Caco-2 (cell line): ENCODE data around the gene TRAK1. TPM values are rescaled to one million over a fixed set of nuclear protein-coding genes. Genes with fewer than 3 reads are reported as not detected.

Experiments
- BruUV-seq: library from RNA; stranded (reverse); fragments of 400-500 nt; replicated peaks from 2 replicates; lab custom pipeline; 2021; lab: Mats Ljungman, UMichigan
- CTCF ChIA-PET: fragments of 300-600 bp; sonication (Branson Sonifier 250); formaldehyde crosslinking; loops from one replicate; lab custom pipeline; 2022; ENCODE audit warnings: antibody characterized with exemption; lab: Charles Lee
- POLR2A ChIA-PET: fragments of 300-600 bp; sonication (Branson Sonifier 250); formaldehyde crosslinking; loops from one replicate; lab custom pipeline; 2022; ENCODE audit warnings: antibody characterized with exemption; lab: Charles Lee
- DNase-seq, 2 experiments: peaks; one replicate each; pipeline versions ENCODE4 v3.0.0 to v3.0.0-alpha.2; 2020 to 2022
- H3K27me3 ChIP-seq: replicated peaks from 2 replicates; pipeline ENCODE4 v1.6.0; 2011; ENCODE audit warnings: low read length; ENCODE audit not compliant: control insufficient read depth, insufficient read depth
- H3K36me3 ChIP-seq: 2 replicates; pipeline ENCODE4 v1.5.1; 2011; ENCODE audit warnings: low read length; ENCODE audit not compliant: control insufficient read depth, insufficient read depth
- H3K4me1 ChIP-seq: fragments of 250-450 bp; sonication (Bioruptor Pico); 2 replicates; pipeline ENCODE4 v1.5.1; 2020; ENCODE audit warnings: mild to moderate bottlenecking
- H3K4me3 ChIP-seq: 2 replicates; pipeline ENCODE4 v1.5.1; 2011; ENCODE audit warnings: low read depth, mild to moderate bottlenecking, control low read depth, low read length
- H3K9me3 ChIP-seq: fragments of 250-450 bp; sonication (Bioruptor Pico); 2 replicates; pipeline ENCODE4 v1.5.1; 2020; ENCODE audit warnings: mild to moderate bottlenecking, moderate library complexity
- H3K27ac Mint-ChIP-seq: one replicate; pipeline ENCODE4 v1.8.0; 2022; ENCODE audit warnings: mixed read lengths; ENCODE audit not compliant: unreplicated experiment
- H3K27me3 Mint-ChIP-seq: one replicate; pipeline ENCODE4 v1.8.0; 2022; ENCODE audit warnings: mixed read lengths; ENCODE audit not compliant: insufficient read depth, unreplicated experiment
- H3K36me3 Mint-ChIP-seq: one replicate; pipeline ENCODE4 v1.8.0; 2022; ENCODE audit warnings: mild to moderate bottlenecking, mixed read lengths; ENCODE audit not compliant: insufficient read depth, unreplicated experiment
- H3K4me1 Mint-ChIP-seq: one replicate; pipeline ENCODE4 v1.8.0; 2022; ENCODE audit warnings: low read depth, mixed read lengths; ENCODE audit not compliant: unreplicated experiment
- H3K4me3 Mint-ChIP-seq: one replicate; pipeline ENCODE4 v1.8.0; 2022; ENCODE audit warnings: mild to moderate bottlenecking, moderate library complexity, mixed read lengths; ENCODE audit not compliant: unreplicated experiment
- H3K9me3 Mint-ChIP-seq: one replicate; pipeline ENCODE4 v1.8.0; 2022; ENCODE audit warnings: mixed read lengths; ENCODE audit not compliant: unreplicated experiment
- intact Hi-C: fragments of 100-400 bp; cut with micrococcal nuclease; formaldehyde crosslinking; loops from one replicate; pipeline ENCODE4 v1.10.0; 2022; ENCODE audit not compliant: unreplicated experiment
- total RNA-seq: library from RNA; stranded (reverse); gene quantifications from 2 replicates; pipeline ENCODE4 v1.2.3, GENCODE V29; 2022
- TF ChIP-seq, protein P1 (sequence below), 2 experiments: fragments of 200-600 bp in 1 of 2; IDR thresholded peaks; 1 replicate in 1 of 2; 2 replicates in 1 of 2; pipeline versions ENCODE4 v1.5.1 to v1.8.0; 2011 to 2022; ENCODE audit warnings: antibody characterized with exemption in 1 of 2, control low read depth in 1 of 2, inconsistent platforms in 1 of 2, low read depth in 1 of 2, low read length in 1 of 2, mild to moderate bottlenecking in 1 of 2, moderate library complexity in 1 of 2; ENCODE audit not compliant: insufficient read depth in 1 of 2, severe bottlenecking in 1 of 2, unreplicated experiment in 1 of 2

Gene TRAK1
- total RNA-seq, 1 experiment from 2014 or later, result 33.3 TPM

DNA sequence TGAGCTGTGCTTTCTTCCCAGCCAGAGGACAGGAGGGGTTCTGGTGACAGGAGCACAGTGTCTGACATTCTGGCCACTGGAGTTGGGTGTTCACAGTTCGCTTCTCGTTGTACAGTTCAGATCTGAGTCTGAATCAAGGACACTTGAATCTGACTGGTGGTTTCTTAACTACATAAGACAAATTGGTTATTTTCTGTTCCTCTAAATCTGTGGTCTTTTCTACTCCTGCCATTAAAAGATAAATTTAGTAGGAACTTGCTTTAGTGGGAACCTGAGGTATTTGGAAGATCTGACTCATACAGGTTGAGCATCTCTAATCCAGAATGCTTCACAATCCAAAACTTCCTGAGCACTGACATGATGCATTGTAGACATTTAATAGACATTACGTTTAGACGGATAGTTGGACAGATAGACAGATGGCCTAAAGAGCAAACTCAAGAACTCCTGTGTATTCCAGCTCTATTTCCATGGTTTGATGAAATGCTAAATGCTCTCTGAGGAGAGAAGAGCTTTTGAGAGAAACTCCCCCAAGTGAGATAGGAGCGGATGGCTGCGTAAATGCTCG, 103.9 kb downstream of the TRAK1 start:
- no peaks in the 10 kb centered on the region for H3K4me1 Mint-ChIP-seq

DNA sequence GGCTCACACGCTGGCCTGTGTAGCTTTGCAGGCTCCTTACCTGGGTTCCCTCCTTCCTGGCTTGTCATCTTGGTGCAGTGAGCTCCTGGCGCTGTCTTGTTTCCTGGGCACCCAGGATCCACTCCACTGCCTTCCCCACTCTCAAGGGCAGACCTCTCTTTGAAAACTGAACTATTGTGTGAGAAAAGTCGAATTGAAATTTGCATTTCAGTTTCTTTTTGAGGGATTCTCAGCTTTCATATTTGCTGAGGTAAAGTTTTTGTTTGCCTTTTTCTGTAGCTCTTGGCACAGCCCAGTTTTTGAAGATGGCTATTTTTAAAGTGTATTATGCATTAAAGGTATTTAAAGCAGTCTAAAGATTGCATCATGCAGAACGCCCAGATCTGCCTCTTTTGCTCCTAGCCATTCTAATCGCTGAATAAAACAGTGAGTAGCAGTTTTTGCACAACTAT, 104.7 kb downstream of the TRAK1 start:
- Mint-ChIP-seq H3K9me3 (no peaks in the 10 kb centered on the region), H3K4me3 (no peak overlapping the region), H3K27me3 (no peaks in the 10 kb centered on the region), H3K27ac (peak overlapping the region; percentile 29), H3K36me3 (peaks cover 46% of the 10 kb centered on the region), H3K4me1 (no peaks in the 10 kb centered on the region)
- no peak for DNase-seq
- BruUV-seq, result no TSS peak
- TF ChIP-seq, protein P1, sequence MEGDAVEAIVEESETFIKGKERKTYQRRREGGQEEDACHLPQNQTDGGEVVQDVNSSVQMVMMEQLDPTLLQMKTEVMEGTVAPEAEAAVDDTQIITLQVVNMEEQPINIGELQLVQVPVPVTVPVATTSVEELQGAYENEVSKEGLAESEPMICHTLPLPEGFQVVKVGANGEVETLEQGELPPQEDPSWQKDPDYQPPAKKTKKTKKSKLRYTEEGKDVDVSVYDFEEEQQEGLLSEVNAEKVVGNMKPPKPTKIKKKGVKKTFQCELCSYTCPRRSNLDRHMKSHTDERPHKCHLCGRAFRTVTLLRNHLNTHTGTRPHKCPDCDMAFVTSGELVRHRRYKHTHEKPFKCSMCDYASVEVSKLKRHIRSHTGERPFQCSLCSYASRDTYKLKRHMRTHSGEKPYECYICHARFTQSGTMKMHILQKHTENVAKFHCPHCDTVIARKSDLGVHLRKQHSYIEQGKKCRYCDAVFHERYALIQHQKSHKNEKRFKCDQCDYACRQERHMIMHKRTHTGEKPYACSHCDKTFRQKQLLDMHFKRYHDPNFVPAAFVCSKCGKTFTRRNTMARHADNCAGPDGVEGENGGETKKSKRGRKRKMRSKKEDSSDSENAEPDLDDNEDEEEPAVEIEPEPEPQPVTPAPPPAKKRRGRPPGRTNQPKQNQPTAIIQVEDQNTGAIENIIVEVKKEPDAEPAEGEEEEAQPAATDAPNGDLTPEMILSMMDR (IDR thresholded peaks at IDR 0.05; ENCODE audit: insufficient read depth in 1 of 2, low read depth in 1 of 2, low read length in 1 of 2, severe bottlenecking in 1 of 2, unreplicated experiment in 1 of 2), result no peak
- H3K9me3 ChIP-seq, result no peaks in the 10 kb centered on the region
- ChIA-PET POLR2A (no interaction called here), CTCF (interaction anchor here (0.6 kb wide), 1 partner anchor 66 kb away, joined by 5 read pairs; no protein-coding TSS in a partner anchor)
- H3K27me3 ChIP-seq, result no peaks in the 10 kb centered on the region
- intact Hi-C loops, result no loop called here
- no peak overlapping the region for H3K4me3 ChIP-seq
- H3K36me3 ChIP-seq, result peaks cover 14% of the 10 kb centered on the region
- H3K4me1 ChIP-seq, result peaks cover 5% of the 10 kb centered on the region

More for the DNA sequence above, 103.9 kb downstream of the TRAK1 start:
- no peaks in the 10 kb centered on the region for H3K27me3 ChIP-seq
- no peak overlapping the region for H3K4me3 ChIP-seq
- peaks cover 7% of the 10 kb centered on the region for H3K4me1 ChIP-seq
- H3K36me3 ChIP-seq, result peaks cover 12% of the 10 kb centered on the region
- CTCF ChIA-PET, result no interaction called here
- Mint-ChIP-seq H3K9me3 (no peaks in the 10 kb centered on the region), H3K36me3 (peaks cover 53% of the 10 kb centered on the region), H3K27me3 (no peaks in the 10 kb centered on the region), H3K4me3 (no peak overlapping the region), H3K27ac (no peak overlapping the region)
- POLR2A ChIA-PET, result no interaction called here
- no TSS peak for BruUV-seq
- H3K9me3 ChIP-seq, result no peaks in the 10 kb centered on the region
- DNase-seq, result no peak
- intact Hi-C loops, result no loop called here
- TF ChIP-seq, protein P1 (IDR thresholded peaks at IDR 0.05; ENCODE audit: insufficient read depth in 1 of 2, low read depth in 1 of 2, low read length in 1 of 2, severe bottlenecking in 1 of 2, unreplicated experiment in 1 of 2), result no peak

- CTCF ChIA-PET, result interaction anchor here (0.6 to 0.8 kb wide), 2 partner anchors 8 to 12 kb away, joined by 3 to 4 read pairs; no protein-coding TSS in a partner anchor
- TF ChIP-seq, protein P1 (IDR thresholded peaks at IDR 0.05; ENCODE audit: insufficient read depth in 1 of 2, low read depth in 1 of 2, low read length in 1 of 2, severe bottlenecking in 1 of 2, unreplicated experiment in 1 of 2), result no peak
- peaks cover 9% of the 10 kb centered on the region for H3K36me3 ChIP-seq
These were observed 107.6 kb downstream of the TRAK1 start for GRCh38 chr3:42198709-42199108.

More at GRCh38 chr3:42198709-42199108, 107.6 kb downstream of the TRAK1 start:
- Mint-ChIP-seq H3K9me3 (no peaks in the 10 kb centered on the region), H3K27ac (no peak overlapping the region), H3K36me3 (peaks cover 39% of the 10 kb centered on the region), H3K4me1 (no peaks in the 10 kb centered on the region), H3K27me3 (no peaks in the 10 kb centered on the region), H3K4me3 (no peak overlapping the region)
- POLR2A ChIA-PET, result no interaction called here
- DNase-seq, result no peak
- intact Hi-C loops, result no loop called here
- H3K4me1 ChIP-seq, result no peaks in the 10 kb centered on the region
- H3K9me3 ChIP-seq, result no peaks in the 10 kb centered on the region
- no peak overlapping the region for H3K4me3 ChIP-seq
- no TSS peak for BruUV-seq
- H3K27me3 ChIP-seq, result no peaks in the 10 kb centered on the region
